ENCODE results near the gene LYRM4.

GRCh38 chr6:5108536-5109150 is 152.1 kb downstream of the LYRM4 start:
- TF ChIP-seq, protein P1, sequence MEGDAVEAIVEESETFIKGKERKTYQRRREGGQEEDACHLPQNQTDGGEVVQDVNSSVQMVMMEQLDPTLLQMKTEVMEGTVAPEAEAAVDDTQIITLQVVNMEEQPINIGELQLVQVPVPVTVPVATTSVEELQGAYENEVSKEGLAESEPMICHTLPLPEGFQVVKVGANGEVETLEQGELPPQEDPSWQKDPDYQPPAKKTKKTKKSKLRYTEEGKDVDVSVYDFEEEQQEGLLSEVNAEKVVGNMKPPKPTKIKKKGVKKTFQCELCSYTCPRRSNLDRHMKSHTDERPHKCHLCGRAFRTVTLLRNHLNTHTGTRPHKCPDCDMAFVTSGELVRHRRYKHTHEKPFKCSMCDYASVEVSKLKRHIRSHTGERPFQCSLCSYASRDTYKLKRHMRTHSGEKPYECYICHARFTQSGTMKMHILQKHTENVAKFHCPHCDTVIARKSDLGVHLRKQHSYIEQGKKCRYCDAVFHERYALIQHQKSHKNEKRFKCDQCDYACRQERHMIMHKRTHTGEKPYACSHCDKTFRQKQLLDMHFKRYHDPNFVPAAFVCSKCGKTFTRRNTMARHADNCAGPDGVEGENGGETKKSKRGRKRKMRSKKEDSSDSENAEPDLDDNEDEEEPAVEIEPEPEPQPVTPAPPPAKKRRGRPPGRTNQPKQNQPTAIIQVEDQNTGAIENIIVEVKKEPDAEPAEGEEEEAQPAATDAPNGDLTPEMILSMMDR (IDR thresholded peaks at IDR 0.05): no peak
- no peak for TF ChIP-seq ZFX (IDR thresholded peaks at IDR 0.05; ENCODE audit: borderline replicate concordance)
